Measurements from ENCODE around the gene PHC2.

PHC2 gene

DNA sequence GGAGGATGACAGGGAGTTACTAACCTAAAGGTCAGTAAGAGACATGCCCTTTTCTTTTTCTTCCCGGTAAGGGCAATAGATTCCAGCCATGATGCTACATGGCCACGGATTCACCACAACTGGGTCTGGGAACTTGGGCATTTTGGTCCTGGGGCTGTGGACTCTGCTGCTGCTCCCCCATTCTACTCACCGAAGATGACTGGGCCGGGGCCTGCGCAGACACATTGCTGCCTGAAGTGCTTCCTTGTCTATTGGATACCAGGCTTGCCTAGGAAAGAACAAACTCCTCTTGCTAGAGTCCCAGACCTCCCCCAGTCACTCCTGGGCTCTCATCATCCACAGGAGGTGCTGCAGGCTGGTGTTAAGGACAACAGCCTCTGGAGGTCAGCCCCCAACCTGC, 60.1 kb downstream of the PHC2 start:
- DNase-seq (ENCODE audit: low spot score) = no peak

DNA sequence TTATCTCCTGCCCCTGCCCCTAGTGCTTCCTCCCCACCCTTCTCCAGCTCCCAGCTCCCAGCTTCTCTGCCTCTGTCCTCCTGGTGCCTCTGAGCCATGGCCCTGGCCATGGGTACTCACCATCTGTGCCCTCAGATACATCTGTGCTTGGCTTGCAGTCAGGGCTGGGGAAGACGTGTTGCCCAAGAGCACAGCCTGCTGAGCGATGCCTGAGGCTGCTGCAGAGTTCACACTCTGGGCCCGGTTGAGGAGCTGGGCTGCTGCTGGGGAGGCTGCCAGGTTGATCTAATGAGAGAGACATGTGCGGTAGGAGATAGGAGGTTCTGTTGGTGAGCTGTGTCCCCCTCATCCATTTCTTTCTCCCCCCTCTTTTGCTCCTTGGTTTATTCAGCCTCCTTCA, 60.6 kb downstream of the PHC2 start:
- no peak for DNase-seq (ENCODE audit: low spot score)

DNA sequence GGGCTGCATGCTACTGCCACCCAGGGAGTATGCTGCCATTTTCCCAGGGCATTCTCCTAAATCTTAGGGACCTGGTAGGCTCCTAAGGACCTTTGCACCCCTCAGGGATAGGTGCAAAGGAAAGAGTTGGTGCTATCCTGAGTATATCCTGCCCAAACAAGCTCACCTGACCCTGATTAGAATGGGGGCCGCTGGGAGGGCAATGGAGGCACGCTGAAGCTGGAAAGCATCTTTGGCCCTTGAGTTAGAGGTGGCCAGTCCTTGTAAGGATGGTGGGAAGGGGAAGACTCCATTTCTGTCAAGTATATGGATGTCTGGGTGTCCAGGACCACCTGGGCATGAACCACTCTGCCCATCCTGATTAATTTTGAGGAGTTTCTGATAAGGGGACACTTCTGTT, 61.1 kb downstream of the PHC2 start:
- no peak for DNase-seq (ENCODE audit: low spot score)

DNA sequence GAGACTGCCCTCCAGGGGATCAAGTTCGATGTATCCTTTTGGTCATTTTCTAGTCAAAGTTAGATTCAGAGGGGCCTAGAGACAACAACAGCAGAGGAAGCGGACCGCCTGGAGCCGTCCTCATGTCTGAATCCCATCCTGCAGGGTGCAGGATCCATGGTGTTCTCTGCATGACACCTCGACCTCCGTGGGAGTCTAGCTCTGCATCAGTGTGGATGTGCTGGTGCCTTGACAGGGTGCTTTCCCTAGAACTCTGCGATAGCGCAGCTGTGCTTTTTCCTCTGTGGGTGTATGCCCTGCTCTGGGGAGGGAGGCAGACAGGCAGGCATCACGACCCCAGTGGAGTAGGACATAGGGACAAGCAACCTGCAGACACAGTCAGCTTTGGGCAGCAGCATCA, 61.8 kb downstream of the PHC2 start:
- DNase-seq (ENCODE audit: low spot score) = no peak

DNA sequence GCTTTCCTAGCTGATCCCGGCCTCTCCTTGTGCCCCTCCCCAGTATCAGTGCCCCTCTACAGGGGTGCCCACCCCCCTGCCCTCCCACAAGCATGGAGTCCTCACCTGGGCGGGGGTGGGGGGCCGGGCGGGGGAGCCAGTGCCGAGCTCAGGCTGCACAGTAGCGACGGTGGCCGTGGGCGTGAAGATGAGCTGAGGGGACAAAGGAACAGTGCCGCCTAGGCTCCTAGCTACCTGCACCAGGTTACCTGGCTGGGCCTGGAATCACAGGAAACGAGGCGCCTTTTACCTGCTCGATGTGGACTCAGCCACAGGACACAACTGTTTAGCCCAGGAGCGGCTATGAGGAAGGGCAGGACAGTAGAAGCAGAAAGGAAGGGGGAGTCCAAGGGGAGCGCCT, 62.5 kb downstream of the PHC2 start:
- no peak for DNase-seq (ENCODE audit: low spot score)

DNA sequence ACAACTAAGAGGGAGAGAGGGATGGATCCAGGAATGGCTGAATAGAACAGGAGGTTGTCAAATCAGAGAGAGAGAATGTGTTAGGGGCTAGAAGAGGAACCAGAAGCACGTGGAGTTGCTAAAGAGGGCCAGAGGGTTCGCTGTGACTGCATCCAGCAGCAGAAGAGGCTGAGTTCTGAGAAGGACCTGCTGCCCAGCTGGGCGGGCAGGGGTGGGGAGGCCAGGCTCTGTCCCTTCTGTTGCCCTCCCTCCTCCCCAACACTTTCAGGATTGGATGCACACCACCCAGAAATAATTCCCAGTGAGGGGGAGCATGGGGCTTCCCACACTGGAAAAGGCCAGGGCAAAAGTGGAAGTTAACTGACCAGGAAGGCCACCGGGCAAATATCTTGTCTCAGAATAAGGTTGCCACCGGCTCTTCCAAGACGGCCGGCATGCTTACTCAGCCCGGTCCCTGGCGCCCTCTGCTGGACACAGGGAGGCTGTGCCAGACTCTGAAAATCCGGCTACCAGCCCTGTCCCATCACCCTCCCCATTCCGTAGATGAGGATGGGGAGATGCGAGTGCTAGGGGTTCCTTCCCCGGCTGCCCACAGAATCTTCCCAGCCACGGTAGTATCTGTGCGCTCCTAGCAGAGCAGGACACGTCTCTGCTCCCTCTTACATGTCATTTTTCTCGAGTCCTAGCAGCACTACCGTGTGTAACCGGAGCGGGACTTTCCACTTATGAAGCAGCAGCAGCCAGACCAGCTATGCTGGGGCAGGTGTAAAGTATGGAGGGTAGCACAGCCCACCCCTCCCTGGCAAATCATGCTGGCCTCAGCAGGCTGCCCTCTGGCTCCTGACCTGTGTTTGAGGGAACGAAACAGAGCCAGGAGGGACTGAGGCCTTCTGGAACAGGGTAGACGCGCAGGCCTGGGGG, 63.1 kb downstream of the PHC2 start:
- DNase-seq (ENCODE audit: low spot score) = peak; percentile 80

DNA sequence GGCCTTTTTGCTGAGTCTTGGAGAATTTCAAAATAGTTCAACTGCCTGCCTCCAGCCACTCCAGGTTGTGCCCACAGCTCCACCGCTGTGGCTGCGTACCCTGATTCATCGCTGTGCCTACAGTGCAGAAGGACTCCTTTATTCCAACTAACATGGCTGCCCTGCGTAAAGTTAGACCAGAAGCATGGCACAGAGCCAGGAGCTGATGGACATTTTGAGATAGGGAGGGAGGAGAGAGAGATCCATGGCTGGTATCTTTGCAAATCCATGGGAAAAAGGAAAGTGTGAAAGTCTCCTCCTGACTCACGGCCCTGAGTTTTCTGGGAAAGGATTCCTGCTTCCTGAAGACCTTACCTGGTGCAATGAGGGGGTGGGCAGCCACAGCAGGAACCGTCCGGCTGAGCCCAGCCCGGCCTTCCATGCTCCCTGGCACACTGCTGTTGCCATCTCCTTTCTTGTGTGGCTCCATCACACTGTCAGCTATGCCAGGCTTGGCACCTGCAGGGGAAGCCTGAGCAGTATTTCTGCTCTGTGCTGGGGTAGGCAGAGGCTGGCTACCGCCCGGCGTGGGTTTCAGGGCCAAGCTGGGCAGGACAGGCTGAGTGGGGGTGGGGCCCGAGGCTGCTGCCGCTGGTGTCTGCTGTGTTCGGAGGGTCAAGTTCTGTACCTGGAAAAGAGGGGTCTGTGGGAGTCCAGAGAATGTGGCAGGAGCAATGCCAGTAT, 64.0 kb downstream of the PHC2 start:
- DNase-seq (ENCODE audit: low spot score) = no peak

DNA sequence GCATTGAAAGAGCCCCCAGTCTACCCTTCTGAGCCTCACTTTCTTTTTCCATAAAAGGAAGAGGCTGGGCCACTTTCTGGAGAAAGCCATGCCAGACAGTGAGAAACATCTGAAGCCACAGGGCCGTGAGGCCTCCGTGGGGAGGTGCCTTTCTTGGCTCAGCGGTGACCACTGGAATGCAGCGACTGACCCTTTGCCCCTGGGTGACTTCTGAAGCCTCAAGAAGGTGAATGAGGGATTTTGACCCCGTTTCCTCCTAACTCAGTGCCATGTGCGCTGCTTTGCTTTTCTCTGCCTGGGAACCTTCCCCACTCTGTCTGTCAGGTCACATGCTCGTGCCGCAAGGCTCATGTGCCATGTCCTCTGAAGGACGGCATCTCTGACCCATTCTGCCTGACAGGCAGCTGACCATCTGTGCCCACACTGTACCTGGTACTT, 65.3 kb downstream of the PHC2 start:
- DNase-seq (ENCODE audit: low spot score) = no peak

DNA sequence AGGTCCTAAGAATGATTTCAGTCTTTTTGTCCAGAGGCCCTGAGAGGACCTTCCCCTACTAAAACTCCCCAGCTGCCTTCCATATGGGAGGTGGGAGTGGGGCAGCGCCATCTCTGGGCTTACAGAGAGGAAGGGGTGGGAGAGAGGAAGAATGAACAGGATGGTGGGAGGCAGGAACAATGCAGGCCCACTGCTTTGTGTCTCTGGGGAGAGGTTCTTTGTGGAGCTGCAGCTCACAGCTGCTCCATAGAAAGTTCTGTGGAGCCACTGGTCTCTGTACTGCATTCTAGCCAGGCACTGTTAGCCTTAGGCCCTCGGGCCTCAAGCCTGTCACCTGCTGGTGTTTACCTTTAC, 66.4 kb downstream of the PHC2 start:
- DNase-seq (ENCODE audit: low spot score) = no peak

DNA sequence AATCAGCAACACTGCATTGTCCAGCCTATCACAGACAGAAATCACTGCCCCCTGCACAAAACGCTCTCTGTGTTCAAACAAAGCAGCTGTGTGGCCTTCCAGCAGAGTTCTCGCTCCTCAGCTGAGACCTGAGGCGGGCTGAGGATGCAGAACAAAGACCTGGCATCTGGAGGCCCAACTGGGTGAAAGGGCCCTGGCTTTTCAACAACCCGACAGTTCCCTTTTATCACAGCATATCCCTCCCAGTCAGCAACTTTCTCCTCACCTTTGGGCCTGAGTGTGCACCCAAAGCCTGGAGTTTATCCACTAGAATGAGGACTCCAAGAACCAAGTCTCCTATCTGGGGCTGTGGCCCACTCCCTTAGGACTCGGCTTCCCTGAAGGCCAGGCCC, 67.4 kb downstream of the PHC2 start:
- no peak for DNase-seq (ENCODE audit: low spot score)

DNA sequence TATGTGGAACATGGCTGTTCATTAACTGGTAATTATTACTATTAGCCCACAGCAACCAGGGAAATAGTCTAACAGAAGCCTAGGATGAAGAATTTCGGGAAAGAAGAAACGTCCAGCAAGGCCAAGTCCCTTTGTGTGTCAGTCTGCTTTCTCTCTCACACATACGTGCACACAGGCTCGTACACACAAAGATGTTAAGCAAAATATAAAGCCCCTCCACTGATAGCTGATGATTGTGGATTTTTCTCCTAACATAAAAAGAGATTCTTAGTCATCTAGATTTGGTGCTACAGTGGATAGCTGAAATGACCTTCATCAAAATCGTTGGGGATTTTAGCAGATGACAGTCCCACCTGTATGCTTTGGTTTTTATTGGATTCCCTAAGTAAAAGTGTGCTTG, 67.9 kb downstream of the PHC2 start:
- no peak for DNase-seq (ENCODE audit: low spot score)

DNA sequence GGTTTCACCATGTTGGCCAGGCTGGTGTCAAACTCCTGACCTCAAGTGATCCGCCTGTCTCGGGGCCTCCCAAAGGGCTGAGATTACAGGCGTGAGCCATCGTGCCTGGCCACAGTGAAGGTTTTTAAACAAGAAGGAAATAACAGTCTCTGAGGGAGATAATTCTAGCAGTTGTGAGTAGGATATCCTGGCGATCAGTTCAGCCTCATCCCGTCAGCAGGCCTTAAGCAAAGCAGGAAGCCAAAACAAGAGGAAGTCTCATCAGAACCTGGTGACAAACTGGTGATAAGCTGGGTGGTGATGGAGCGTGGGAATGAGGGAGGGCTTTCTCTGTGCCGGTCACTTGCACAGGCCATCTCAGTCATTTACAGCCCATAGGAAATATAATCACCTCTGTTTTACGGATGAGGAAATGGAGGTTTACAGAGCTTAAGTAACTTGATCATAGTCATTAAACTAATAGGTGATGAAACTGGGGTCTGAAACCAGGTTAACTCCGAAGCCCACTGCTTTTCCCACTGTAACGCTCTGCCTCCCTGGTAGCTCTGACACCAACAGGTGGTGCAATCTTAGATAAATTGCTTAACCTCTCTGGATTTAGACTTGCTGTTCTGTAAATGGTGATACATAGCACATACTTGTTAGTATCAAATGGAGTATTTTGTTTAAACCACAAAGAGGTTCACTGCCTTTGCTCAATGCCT, 69.2 kb downstream of the PHC2 start:
- no peak for DNase-seq (ENCODE audit: low spot score)

DNA sequence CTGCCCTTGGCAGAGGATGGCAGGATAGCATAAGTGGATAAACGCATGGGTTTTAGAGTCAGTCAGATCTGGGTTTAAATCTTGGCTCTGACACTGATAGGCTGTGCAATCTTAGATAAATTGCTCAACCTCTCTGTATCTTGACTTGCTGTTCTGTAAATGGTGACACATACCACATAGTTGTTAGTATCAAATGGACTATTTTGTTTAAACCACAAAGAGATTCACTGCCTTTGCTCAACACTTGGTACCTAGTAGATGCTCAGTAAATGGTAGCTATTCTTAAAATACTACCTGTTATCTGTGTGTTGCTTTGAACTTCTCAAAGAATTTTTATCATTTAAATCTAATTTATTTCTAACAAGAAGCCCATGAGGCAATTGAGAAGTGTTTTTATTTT, 70.5 kb downstream of the PHC2 start:
- DNase-seq (ENCODE audit: low spot score) = no peak

DNA sequence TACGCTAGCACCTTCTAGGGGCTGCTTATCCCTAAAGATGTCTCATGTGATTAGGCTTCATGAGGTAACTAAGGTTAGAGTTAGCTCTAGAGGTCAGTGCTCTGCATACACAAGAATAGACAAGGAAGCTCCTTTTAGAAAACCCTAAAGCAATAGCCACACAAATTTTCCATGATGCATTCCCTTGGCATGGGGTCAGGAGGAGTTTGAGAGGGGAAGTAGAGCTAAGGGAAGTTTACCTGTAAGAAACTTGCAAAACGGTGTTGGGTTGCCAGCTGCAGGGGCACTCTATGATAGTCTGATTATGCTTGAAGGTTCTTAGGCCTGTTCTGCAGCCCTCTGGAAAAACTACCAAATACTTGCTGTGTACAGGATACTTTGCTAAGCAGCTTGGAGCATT, 71.0 kb downstream of the PHC2 start:
- no peak for DNase-seq (ENCODE audit: low spot score)

DNA sequence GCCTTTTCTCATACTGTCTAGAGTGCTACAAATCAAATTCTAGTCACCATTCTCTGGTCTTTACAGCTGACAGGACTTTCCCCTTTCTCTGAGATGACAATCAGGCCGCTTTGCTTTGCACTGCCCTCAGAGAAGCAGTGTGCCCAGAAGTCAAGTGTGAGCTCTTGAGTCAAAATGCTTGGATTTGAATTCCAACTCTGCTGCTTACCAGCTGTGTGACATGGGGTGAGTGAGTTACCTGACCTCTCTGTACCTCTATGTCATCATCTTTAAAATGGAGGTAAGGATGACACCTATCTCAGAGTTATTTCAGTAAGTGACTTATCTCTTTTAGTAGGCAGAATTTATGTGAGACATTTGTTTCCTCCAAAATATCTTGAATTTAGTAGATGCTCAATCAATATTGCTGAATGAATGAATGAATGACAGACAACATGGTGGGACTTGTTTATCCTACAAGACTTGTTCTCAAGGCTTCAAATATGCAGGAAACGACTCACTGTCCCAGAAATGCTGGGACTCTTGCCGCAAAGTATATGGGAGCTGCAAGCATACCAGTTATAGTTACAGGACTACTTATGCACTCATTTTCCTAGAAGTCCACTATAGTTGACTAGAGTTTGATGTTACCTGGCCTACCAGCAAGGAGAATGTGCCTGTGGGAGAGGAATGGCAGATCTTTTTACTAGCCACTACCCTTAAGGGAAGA, 71.9 kb downstream of the PHC2 start:
- no peak for DNase-seq (ENCODE audit: low spot score)

DNA sequence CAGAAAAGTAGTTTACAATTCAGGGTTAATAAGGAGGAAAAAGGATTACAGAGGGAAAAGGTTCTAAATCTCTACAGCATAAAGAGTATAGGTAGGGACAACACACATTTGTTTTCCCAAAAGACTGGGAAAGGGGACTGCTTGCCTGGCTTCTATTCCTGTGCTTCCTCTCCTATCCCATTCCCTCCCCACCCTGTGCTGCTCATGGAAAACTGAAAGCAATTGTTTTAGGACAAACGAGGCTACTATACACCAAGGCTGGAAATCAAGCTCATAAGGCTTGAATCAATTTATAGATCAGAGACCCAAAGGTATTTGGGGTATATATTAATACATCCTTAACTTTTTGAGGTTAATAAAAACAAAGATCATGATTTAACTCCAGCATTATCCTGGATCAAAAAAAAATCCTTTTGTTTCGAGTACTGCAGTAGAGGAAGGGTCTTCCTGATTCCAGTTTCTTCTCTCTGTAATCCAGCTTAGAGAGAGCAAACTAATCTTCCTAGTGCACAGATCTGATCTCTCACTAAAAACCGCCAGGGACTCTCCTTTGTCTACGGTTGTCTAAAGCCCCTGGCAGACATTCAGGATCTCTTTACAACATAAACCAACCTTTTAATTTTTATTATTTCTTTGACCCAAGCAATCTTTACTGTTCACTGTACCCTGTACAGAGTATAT, 72.6 kb downstream of the PHC2 start:
- DNase-seq (ENCODE audit: low spot score) = no peak

DNA sequence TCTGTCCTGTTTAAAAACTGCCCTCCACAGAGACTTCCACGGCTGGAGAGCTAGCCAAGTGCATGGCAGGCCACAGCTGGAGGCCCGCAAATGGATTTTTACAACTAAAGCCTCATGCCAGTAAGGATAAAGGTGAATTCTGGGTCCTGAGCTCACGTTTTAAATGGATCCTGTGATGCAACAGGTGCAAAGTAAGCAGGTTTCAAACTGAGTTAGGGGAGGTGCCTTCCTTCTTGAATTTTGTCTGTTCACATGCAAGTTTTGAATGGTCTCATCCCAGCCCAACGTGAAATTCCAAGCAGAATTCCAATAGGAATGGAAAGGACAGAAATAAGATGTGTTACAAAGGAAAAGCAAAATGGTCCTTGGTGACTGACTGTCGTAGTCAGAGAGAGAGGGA, 73.8 kb downstream of the PHC2 start:
- DNase-seq (ENCODE audit: low spot score) = no peak

DNA sequence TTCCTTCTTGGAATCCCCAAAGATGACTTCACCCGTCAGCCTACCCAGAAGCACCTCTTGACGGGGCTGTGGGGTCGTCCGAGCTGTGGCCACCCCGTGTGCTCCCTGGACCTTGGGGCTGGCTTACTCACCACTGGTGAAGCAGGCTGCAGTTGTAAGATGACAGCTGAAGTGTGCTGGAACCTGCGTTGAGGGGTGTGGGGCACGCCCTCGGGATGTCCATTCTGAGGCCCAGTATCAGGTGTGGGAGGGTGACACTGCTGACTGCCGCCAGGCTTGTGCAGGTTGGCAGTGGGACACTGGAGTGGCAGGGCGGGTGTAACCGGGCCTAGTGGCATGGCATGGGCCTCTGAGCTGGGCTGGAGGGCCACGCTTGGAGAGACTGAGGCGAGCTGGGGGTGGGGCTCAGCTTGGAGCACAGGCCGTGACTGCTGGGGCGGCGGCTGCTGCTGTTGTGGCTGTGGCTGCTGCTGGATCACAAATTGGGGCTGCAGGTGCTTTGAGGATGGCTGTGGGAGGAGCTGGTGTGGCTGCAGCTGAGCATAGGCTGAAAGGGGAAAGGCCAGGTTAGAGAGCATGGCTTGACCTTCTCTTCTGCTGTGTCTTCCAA, 76.1 kb downstream of the PHC2 start:
- DNase-seq (ENCODE audit: low spot score) = no peak

DNA sequence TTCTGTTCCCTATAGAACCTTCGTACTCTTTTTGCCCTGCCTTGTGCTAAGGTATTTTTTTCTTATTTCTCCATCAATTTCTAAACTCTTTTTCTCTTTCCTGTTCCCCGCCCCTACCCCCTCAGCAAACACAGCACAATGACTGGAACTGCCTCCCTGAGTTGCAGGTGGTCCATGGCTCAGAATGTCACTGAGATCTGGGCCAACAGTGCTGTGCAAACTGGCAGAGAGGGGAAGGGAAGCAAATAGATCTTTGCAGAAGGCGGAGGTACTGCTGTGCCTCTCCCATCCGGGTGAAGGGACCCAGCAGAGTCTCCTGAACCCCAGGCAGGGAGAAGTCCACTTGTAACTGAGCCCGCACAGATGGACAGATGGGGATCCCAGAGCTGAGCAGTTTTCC, 77.4 kb downstream of the PHC2 start:
- no peak for DNase-seq (ENCODE audit: low spot score)

DNA sequence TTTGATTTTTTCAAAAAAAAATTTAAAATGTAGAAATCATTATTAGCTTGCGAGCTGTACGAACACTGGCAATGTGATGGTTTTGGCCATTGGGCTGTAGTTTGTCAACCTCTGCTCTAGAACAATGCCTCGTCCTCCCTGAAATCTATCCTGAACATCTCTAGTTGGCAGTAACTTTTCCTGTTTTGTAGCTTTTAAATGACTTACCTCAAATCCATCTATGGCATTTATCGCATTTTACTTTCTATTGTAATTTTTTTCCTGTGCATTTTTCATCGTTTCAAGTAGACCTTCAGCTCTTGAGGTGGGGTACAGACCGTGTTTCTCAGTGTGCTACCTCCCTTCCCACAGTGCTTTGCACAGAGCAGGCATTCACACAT, 79.6 kb downstream of the PHC2 start:
- DNase-seq (ENCODE audit: low spot score) = no peak

DNA sequence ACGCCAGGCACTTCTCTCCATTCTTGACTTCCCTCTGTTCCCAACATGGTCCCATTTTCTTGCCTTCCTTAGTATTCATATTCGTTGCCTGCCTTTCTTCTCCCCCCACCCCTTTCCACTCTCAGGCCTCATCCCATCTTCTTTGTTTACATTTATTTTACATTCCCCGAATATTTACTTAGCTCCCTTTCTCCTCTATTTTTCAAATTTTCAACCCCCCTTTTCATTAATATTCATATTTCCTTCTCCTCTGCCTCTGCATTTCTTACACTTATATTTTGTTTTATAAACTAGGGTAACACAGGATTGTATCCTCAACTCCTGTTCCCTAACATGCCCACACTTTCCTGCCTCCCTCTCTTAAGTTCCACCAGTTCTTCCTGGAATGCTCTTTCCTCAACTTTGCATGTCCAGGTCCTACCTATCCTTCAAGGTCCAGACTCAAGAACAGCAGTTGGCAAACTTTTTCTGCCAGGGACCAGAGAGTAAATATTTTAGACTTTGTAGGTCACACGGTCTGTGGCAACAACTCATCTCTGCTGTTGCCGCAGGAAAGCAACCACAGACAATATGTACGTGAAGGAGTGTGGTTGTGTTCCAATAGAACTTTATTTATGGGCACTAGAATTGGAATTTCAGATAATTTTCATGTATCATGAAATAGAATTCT, 80.1 kb downstream of the PHC2 start:
- no peak for DNase-seq (ENCODE audit: low spot score)
